H1 (cell line): Measurements from ENCODE around the gene GALNT13. TPM values are rescaled to one million over a fixed set of nuclear protein-coding genes. Genes with fewer than 3 reads are reported as not detected.

Experiments used
- CTCF ChIA-PET: fragments of 300-600 bp; sonication (Branson Sonifier 250); formaldehyde crosslinking; loops from one replicate; lab custom pipeline; 2021; ENCODE audit not compliant: partially characterized antibody; lab: Charles Lee
- POLR2A ChIA-PET: fragments of 300-600 bp; sonication (Branson Sonifier 250); formaldehyde crosslinking; loops from one replicate; lab custom pipeline; 2021; ENCODE audit warnings: inconsistent platforms; ENCODE audit not compliant: partially characterized antibody; lab: Charles Lee
- DNase-seq, 2 experiments: peaks; one replicate each; pipeline versions ENCODE4 v3.0.0 to v3.0.0-alpha.2; 2010 to 2022; ENCODE audit warnings: low spot score in 2 of 2, low read depth in 1 of 2, mixed read lengths in 1 of 2
- FAIRE-seq: peaks from 2 replicates; lab custom pipeline; 2011; peaks lifted over from hg19 to GRCh38; lab: Jason Lieb, UNC
- H2AFZ ChIP-seq: 2 replicates; pipeline ENCODE4 v1.8.1; 2012; ENCODE audit warnings: low read length, inconsistent platforms
- H2AK5ac ChIP-seq: 2 replicates; pipeline ENCODE4 v1.6.1; 2013; ENCODE audit warnings: low read depth, low read length
- H2BK120ac ChIP-seq: replicated peaks from 2 replicates; pipeline ENCODE3; 2013; ENCODE audit warnings: low read depth, low read length, inconsistent platforms
- H2BK12ac ChIP-seq: 2 replicates; pipeline ENCODE4 v1.6.1; 2013; ENCODE audit warnings: low read depth, low read length
- H2BK15ac ChIP-seq: 2 replicates; pipeline ENCODE4 v1.6.1; 2013; ENCODE audit warnings: low read length
- H2BK20ac ChIP-seq: 2 replicates; pipeline ENCODE4 v1.6.1; 2013; ENCODE audit warnings: low read length
- H2BK5ac ChIP-seq: 2 replicates; pipeline ENCODE4 v1.6.1; 2013; ENCODE audit warnings: low read depth, low read length
- H3K14ac ChIP-seq: 2 replicates; pipeline ENCODE4 v1.6.1; 2013; ENCODE audit warnings: inconsistent platforms; ENCODE audit not compliant: insufficient read length
- H3K18ac ChIP-seq: 2 replicates; pipeline ENCODE4 v1.6.1; 2013; ENCODE audit warnings: low read length; ENCODE audit errors: extremely low read depth
- H3K23ac ChIP-seq: 2 replicates; pipeline ENCODE4 v1.6.1; 2013; ENCODE audit warnings: inconsistent platforms; ENCODE audit not compliant: insufficient read length
- H3K23me2 ChIP-seq: 2 replicates; pipeline ENCODE4 v1.6.1; 2013; ENCODE audit warnings: low read depth, low read length
- H3K27ac ChIP-seq: 2 replicates; pipeline ENCODE4 v1.6.1; 2011; ENCODE audit warnings: low read depth, low read length, inconsistent platforms
- H3K27me3 ChIP-seq, 4 experiments: replicated peaks in 1 of 4; 1 replicate in 1 of 4; 2 replicates in 3 of 4; pipeline versions ENCODE4 v1.6.1 to v1.8.1; 2011 to 2013; ENCODE audit warnings: low read length in 3 of 4, mild to moderate bottlenecking in 3 of 4, inconsistent platforms in 2 of 4, mixed read lengths in 2 of 4, moderate library complexity in 1 of 4; ENCODE audit not compliant: control insufficient read depth in 3 of 4, insufficient read depth in 3 of 4; ENCODE audit errors: extremely low read depth in 1 of 4
- H3K36me3 ChIP-seq, 4 experiments: 2 replicates each; pipeline versions ENCODE4 v1.6.1 to v1.8.1; 2011 to 2013; ENCODE audit warnings: mild to moderate bottlenecking in 4 of 4, low read length in 3 of 4, moderate library complexity in 2 of 4, control low read depth in 1 of 4, inconsistent platforms in 1 of 4; ENCODE audit not compliant: insufficient read depth in 4 of 4, control insufficient read depth in 2 of 4
- H3K4ac ChIP-seq: replicated peaks from 2 replicates; pipeline ENCODE3; 2013; ENCODE audit warnings: low read length, low read depth, mixed read lengths, inconsistent platforms; ENCODE audit not compliant: insufficient read length
- H3K4me1 ChIP-seq, 4 experiments: replicated peaks in 1 of 4; 1 replicate in 1 of 4; 2 replicates in 3 of 4; pipeline versions ENCODE4 v1.6.1 to v1.8.1; 2011 to 2013; ENCODE audit warnings: low read length in 3 of 4, inconsistent platforms in 2 of 4, mixed read lengths in 1 of 4; ENCODE audit not compliant: insufficient read depth in 4 of 4, control insufficient read depth in 3 of 4
- H3K4me2 ChIP-seq, 2 experiments: 2 replicates each; pipeline versions ENCODE4 v1.6.1 to v1.8.1; 2011 to 2013; ENCODE audit warnings: low read depth in 2 of 2, low read length in 2 of 2, control low read depth in 1 of 2, inconsistent platforms in 1 of 2, mild to moderate bottlenecking in 1 of 2; ENCODE audit not compliant: insufficient read depth in 1 of 2
- H3K4me3 ChIP-seq, 4 experiments: fragments of 200-600, 300-600 bp in 1 of 4; sonication (generic), shearing (Covaris generic), sonication (Bioruptor Twin) in 1 of 4; 2 replicates each; pipeline versions ENCODE4 v1.5.1 to v1.8.1; 2011 to 2016; ENCODE audit warnings: low read length in 4 of 4, low read depth in 3 of 4, control low read depth in 2 of 4, inconsistent platforms in 2 of 4, mild to moderate bottlenecking in 2 of 4, mixed read lengths in 1 of 4, moderate library complexity in 1 of 4; ENCODE audit not compliant: insufficient read depth in 2 of 4; ENCODE audit errors: extremely low read depth in 1 of 4
- H3K56ac ChIP-seq: replicated peaks from 2 replicates; pipeline ENCODE3; 2013; ENCODE audit warnings: low read depth, mild to moderate bottlenecking, mixed read lengths, low read length, inconsistent platforms; ENCODE audit not compliant: insufficient read length
- H3K79me1 ChIP-seq: 2 replicates; pipeline ENCODE4 v1.6.1; 2013; ENCODE audit warnings: low read depth, low read length, control low read depth
- H3K79me2 ChIP-seq, 2 experiments: 2 replicates each; pipeline versions ENCODE4 v1.6.1 to v1.8.1; 2012 to 2013; ENCODE audit warnings: low read length in 2 of 2, mild to moderate bottlenecking in 2 of 2, inconsistent platforms in 1 of 2; ENCODE audit not compliant: insufficient read depth in 2 of 2, control insufficient read depth in 1 of 2
- H3K9ac ChIP-seq, 4 experiments: replicated peaks in 1 of 4; 1 replicate in 1 of 4; 2 replicates in 3 of 4; pipeline versions ENCODE4 v1.6.1 to v1.8.1; 2011 to 2013; ENCODE audit warnings: low read depth in 3 of 4, low read length in 3 of 4, control low read depth in 2 of 4, mild to moderate bottlenecking in 2 of 4, moderate library complexity in 2 of 4, inconsistent platforms in 1 of 4; ENCODE audit errors: extremely low read depth in 1 of 4
- H3K9me3 ChIP-seq, 2 experiments: 2 replicates each; pipeline versions ENCODE4 v1.6.1 to v1.8.1; 2012 to 2013; ENCODE audit warnings: mild to moderate bottlenecking in 2 of 2, moderate library complexity in 2 of 2, control low read depth in 1 of 2, inconsistent platforms in 1 of 2, low read depth in 1 of 2, low read length in 1 of 2, mixed read lengths in 1 of 2; ENCODE audit not compliant: insufficient read depth in 2 of 2
- H4K20me1 ChIP-seq, 2 experiments: replicated peaks in 1 of 2; 2 replicates each; pipeline versions ENCODE3 to v1.8.1; 2011 to 2013; ENCODE audit warnings: inconsistent platforms in 2 of 2, low read length in 2 of 2, mild to moderate bottlenecking in 1 of 2; ENCODE audit not compliant: insufficient read depth in 2 of 2, control insufficient read depth in 1 of 2
- H4K5ac ChIP-seq: 2 replicates; pipeline ENCODE4 v1.6.1; 2013; ENCODE audit warnings: low read length, low read depth, mixed read lengths, inconsistent platforms; ENCODE audit not compliant: insufficient read length
- H4K8ac ChIP-seq: 2 replicates; pipeline ENCODE4 v1.8.0; 2013; ENCODE audit warnings: mild to moderate bottlenecking, moderate library complexity, low read length, inconsistent platforms; ENCODE audit not compliant: insufficient read depth; ENCODE audit errors: extremely low read depth
- H4K91ac ChIP-seq: replicated peaks from 2 replicates; pipeline ENCODE3; 2013; ENCODE audit warnings: low read length, mixed read lengths, inconsistent platforms; ENCODE audit not compliant: insufficient read length
- EZH2 ChIP-seq: fragments of 200-600 bp; sonication (generic); IDR thresholded peaks from 2 replicates; pipeline ENCODE4 v1.7.1; 2012; ENCODE audit warnings: low read depth, mild to moderate bottlenecking, moderate library complexity, low read length, inconsistent platforms; ENCODE audit not compliant: severe bottlenecking
- GABPA ChIP-seq: IDR thresholded peaks from 2 replicates; pipeline ENCODE4 v1.6.1; 2011; ENCODE audit warnings: mild to moderate bottlenecking, low read length, moderate library complexity, borderline replicate concordance; ENCODE audit not compliant: insufficient read depth
- HDAC6 ChIP-seq: IDR thresholded peaks from one replicate; pipeline ENCODE4 v1.7.1; 2012; ENCODE audit warnings: low read depth, mild to moderate bottlenecking, inconsistent platforms, low read length, moderate library complexity
- KDM4A ChIP-seq: IDR thresholded peaks from one replicate; pipeline ENCODE4 v1.7.1; 2012; ENCODE audit warnings: low read depth, mild to moderate bottlenecking, moderate library complexity, low read length, inconsistent platforms; ENCODE audit not compliant: severe bottlenecking
- KDM5A ChIP-seq: fragments of 200-600 bp; IDR thresholded peaks from 2 replicates; pipeline ENCODE4 v1.7.1; 2012; ENCODE audit warnings: mild to moderate bottlenecking, low read length, inconsistent platforms, mixed read lengths
- MAFK ChIP-seq: IDR thresholded peaks from 2 replicates; pipeline ENCODE4 v1.6.1; 2012; ENCODE audit warnings: low read depth, mild to moderate bottlenecking, improper control_type of control experiment, low read length
- POLR2AphosphoS5 ChIP-seq: IDR thresholded peaks from 2 replicates; pipeline ENCODE4 v1.6.1; 2011; ENCODE audit warnings: low read depth, low read length
- RXRA ChIP-seq: IDR thresholded peaks from 2 replicates; pipeline ENCODE4 v1.6.1; 2011; ENCODE audit warnings: low read depth, mild to moderate bottlenecking, low read length, moderate library complexity; ENCODE audit not compliant: insufficient read depth
- SAP30 ChIP-seq: fragments of 300-600 bp; sonication (generic); IDR thresholded peaks from 2 replicates; pipeline ENCODE4 v1.7.1; 2012; ENCODE audit warnings: low read length, moderate library complexity, mild to moderate bottlenecking, inconsistent platforms; ENCODE audit not compliant: insufficient read depth, insufficient replicate concordance
- SIRT6 ChIP-seq: IDR thresholded peaks from one replicate; pipeline ENCODE4 v1.7.1; 2012; ENCODE audit warnings: low read length, inconsistent platforms
- SIX5 ChIP-seq: IDR thresholded peaks from 2 replicates; pipeline ENCODE4 v1.6.1; 2011; ENCODE audit warnings: mild to moderate bottlenecking, low read depth, low read length
- SP4 ChIP-seq: IDR thresholded peaks from 2 replicates; pipeline ENCODE4 v1.6.1; 2012; ENCODE audit warnings: low read length, inconsistent platforms
- TAF7 ChIP-seq: optimal IDR thresholded peaks from 2 replicates; pipeline ENCODE3; 2011; ENCODE audit warnings: low read depth, mild to moderate bottlenecking, inconsistent platforms, low read length, moderate library complexity, borderline replicate concordance
- polyA plus RNA-seq, 7 experiments: library from polyadenylated mRNA; depleted of rRNA in 3 of 7; stranded (reverse) in 5 of 7; unstranded in 2 of 7; fragments of >200 nt in 5 of 7; fragments of 200-250 nt in 2 of 7; gene quantifications; 1 replicate in 5 of 7; 2 replicates in 1 of 7; 4 replicates in 1 of 7; pipeline versions ENCODE4 v1.2.1 to v1.2.3, GENCODE V29; 2011 to 2013; ENCODE audit warnings: missing spikeins in 2 of 7, mixed read lengths in 2 of 7
- total RNA-seq: library from RNA; stranded (reverse); fragmentation: NEBNext Ultra II Directional; extraction: Animal tissue kit (Norgen Biotek cat#: 25700); gene quantifications from 2 replicates; pipeline ENCODE4 v1.2.1, GENCODE V29; 2021

Gene GALNT13
- total and polyA plus RNA-seq, 2 of the 8 experiments (the other 6 are each of a cell fraction or from before 2014, with no cell fraction given) = 3.2 to 9.6 TPM

- Histone ChIP-seq H4K91ac (no peak overlapping the region), H3K9me3 (no peaks in the 10 kb centered on the region), H2BK120ac (no peak overlapping the region), H3K56ac (no peak overlapping the region), H2AK5ac (no peak overlapping the region), H3K14ac (no peak overlapping the region), H2BK12ac (no peak overlapping the region), H4K5ac (no peak overlapping the region), H2BK20ac (no peak overlapping the region), H3K27me3 (no peaks in the 10 kb centered on the region), H2BK5ac (no peak overlapping the region), H4K20me1 (no peaks in the 10 kb centered on the region), H3K27ac (no peak overlapping the region), H3K4ac (no peak overlapping the region), H3K79me1 (no peaks in the 10 kb centered on the region), H3K4me2 (no peak overlapping the region), H3K18ac (no peak overlapping the region), H2BK15ac (no peak overlapping the region), H3K79me2 (no peaks in the 10 kb centered on the region), H4K8ac (no peak overlapping the region), H3K4me1 (no peaks in the 10 kb centered on the region; a peak in 1 of 7 replicates), H2AFZ (no peak overlapping the region), H3K36me3 (no peaks in the 10 kb centered on the region), H3K23ac (no peak overlapping the region), H3K23me2 (no peaks in the 10 kb centered on the region), H3K9ac (no peak overlapping the region), H3K4me3 (no peak overlapping the region)
- ChIA-PET CTCF (no interaction called here), POLR2A (no interaction called here)
- FAIRE-seq = no peak
- no peak for DNase-seq
- TF ChIP-seq SIX5 (no peak), TAF7 (no peak), GABPA (no peak), HDAC6 (no peak), POLR2AphosphoS5 (no peak), SAP30 (no peak), KDM5A (no peak), MAFK (no peak), RXRA (no peak), EZH2 (no peak), SIRT6 (no peak), SP4 (no peak), KDM4A (no peak)
Measured at GRCh38 chr2:153990771-153991170, 119.0 kb downstream of the GALNT13 start.
